NB4 (cell line): ENCODE measurements around the gene WFIKKN1.

Experiments
- POLR2A ChIP-seq: IDR thresholded peaks from 2 replicates; pipeline ENCODE4 v1.6.1; 2011; ENCODE audit warnings: mild to moderate bottlenecking; ENCODE audit not compliant: insufficient read length; ENCODE audit errors: extremely low read depth
- TF ChIP-seq, protein P1 (sequence below): IDR thresholded peaks from one replicate; pipeline ENCODE4 v1.5.1; 2012; ENCODE audit warnings: low read depth, low read length
- TF ChIP-seq, protein P2 (sequence below): IDR thresholded peaks from 2 replicates; pipeline ENCODE4 v1.6.1; 2011; ENCODE audit warnings: low read depth, low read length

DNA sequence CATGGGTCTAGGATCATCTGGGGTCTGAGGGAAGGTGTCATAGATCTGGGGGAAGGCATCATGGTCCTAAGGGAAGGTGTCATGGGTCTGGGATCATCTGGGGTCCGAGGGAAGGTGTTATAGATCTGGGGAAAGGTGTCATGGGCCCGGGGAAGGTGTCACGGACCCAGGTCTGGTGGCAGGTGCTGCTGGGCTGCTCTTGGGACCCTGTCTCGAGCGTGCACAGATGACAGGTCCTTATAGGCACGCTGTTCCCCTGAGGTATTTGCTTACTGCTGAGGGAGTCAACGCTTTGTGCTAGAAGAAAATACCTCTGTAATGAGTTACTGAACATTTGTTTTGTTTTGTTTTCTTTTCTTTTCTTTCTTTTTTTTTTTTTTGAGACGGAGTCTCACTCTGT, 39.6 kb upstream of the WFIKKN1 start:
- TF ChIP-seq, protein P1, sequence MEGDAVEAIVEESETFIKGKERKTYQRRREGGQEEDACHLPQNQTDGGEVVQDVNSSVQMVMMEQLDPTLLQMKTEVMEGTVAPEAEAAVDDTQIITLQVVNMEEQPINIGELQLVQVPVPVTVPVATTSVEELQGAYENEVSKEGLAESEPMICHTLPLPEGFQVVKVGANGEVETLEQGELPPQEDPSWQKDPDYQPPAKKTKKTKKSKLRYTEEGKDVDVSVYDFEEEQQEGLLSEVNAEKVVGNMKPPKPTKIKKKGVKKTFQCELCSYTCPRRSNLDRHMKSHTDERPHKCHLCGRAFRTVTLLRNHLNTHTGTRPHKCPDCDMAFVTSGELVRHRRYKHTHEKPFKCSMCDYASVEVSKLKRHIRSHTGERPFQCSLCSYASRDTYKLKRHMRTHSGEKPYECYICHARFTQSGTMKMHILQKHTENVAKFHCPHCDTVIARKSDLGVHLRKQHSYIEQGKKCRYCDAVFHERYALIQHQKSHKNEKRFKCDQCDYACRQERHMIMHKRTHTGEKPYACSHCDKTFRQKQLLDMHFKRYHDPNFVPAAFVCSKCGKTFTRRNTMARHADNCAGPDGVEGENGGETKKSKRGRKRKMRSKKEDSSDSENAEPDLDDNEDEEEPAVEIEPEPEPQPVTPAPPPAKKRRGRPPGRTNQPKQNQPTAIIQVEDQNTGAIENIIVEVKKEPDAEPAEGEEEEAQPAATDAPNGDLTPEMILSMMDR: no peak
- TF ChIP-seq, protein P2, sequence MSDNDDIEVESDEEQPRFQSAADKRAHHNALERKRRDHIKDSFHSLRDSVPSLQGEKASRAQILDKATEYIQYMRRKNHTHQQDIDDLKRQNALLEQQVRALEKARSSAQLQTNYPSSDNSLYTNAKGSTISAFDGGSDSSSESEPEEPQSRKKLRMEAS: no peak
- TF ChIP-seq POLR2A: no peak
